Measurements from ENCODE around the gene DEPDC4. TPM values are rescaled to one million over a fixed set of nuclear protein-coding genes. Genes with fewer than 3 reads are reported as not detected.
A peak's percentile ranks its signal among the peaks of the same experiment; 100 is the strongest.
"Not testable (repeated sequence)": the region's sequence is repeated elsewhere in the genome, so short reads cannot be mapped to it uniquely, and the experiment has no call there.

The DEPDC4 gene
- total and polyA plus RNA-seq, 2 of the 13 experiments (the other 11 are each of a cell fraction or from before 2014, with no cell fraction given), result 2.2 to 5.7 TPM

DNA sequence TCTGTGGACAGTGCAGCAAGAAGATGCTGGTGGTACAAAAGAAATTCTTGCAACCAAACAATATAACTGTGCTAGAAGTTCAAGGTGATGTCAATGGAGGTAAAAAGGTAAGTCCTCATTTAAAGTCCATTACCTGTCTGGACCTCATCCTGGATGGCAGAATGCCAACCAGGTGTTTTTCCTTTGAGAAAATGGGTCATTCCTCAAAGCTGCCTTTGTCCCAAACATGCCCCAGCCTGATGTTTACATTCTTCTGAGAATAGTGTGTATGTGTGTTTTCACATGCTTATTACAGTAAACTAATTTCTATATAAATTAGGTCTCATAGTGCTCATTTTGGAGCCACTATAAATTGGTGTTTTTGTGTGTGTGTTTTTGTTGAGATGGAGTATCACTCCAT lies 41.4 kb downstream of the DEPDC4 start (continued):
- no peak for TF ChIP-seq TCF12 (IDR thresholded peaks at IDR 0.05)
- TF ChIP-seq TCF12 (CRISPR knock-in tag; IDR thresholded peaks at IDR 0.05), result no peak
- TF ChIP-seq, protein P1, sequence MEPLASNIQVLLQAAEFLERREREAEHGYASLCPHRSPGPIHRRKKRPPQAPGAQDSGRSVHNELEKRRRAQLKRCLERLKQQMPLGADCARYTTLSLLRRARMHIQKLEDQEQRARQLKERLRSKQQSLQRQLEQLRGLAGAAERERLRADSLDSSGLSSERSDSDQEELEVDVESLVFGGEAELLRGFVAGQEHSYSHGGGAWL (CRISPR knock-in tag; IDR thresholded peaks at IDR 0.05), result no peak
- TF ChIP-seq, protein P2, sequence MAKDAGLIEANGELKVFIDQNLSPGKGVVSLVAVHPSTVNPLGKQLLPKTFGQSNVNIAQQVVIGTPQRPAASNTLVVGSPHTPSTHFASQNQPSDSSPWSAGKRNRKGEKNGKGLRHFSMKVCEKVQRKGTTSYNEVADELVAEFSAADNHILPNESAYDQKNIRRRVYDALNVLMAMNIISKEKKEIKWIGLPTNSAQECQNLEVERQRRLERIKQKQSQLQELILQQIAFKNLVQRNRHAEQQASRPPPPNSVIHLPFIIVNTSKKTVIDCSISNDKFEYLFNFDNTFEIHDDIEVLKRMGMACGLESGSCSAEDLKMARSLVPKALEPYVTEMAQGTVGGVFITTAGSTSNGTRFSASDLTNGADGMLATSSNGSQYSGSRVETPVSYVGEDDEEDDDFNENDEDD (CRISPR knock-in tag; IDR thresholded peaks at IDR 0.05; ENCODE audit: borderline replicate concordance), result no peak
- TF ChIP-seq ZNF235 (CRISPR knock-in tag; IDR thresholded peaks at IDR 0.05; ENCODE audit: borderline replicate concordance), result no peak
- TF ChIP-seq SIN3A (IDR thresholded peaks at IDR 0.05; ENCODE audit: borderline replicate concordance, low read depth, low read length), result no peak

DNA sequence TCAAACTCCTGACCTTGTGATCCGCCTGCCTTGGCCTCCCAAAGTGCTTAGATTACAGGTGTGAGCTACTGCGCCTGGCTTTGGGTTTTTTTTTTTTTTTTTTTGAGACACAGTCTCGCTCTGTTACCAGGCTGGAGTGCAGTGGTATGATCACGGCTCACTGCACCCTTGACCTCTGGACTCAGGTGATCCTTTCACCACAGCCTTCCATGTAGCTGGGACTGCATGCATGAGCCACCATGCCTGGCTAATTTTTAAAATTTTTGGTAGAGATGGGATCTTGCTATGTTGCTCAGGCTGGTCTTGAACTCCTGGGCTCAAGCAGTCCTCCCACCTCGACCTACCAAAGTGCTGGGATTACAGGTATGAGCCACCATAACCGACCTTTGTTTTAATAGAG lies 44.7 kb downstream of the DEPDC4 start:
- Histone ChIP-seq H3K27ac (ENCODE audit: extremely low read length, insufficient read depth, low read length) (peak overlapping the region; percentile 21), H3K36me3 (replicated peaks in 1 of 2; ENCODE audit: control insufficient read depth in 1 of 2, insufficient read depth in 2 of 2, low read length in 2 of 2) (peaks cover 0 to 32% of the 10 kb centered on the region in 2 experiments; a peak in 3 of 5 replicates), H3K4me1 (ENCODE audit: insufficient read depth, low read length) (peaks cover 26% of the 10 kb centered on the region)
- H3K9me3 ChIP-seq (ENCODE audit: low read length); H3K9ac ChIP-seq (ENCODE audit: insufficient read depth, low read depth, low read length); H3K4me3 ChIP-seq (replicated peaks in 1 of 3; ENCODE audit: insufficient read depth in 1 of 3, low read depth in 2 of 3, low read length in 3 of 3); H2AFZ ChIP-seq (ENCODE audit: low read length); in situ Hi-C loops (cut with HindIII; ENCODE audit: extremely low pct_ligation_motif_present, low pct_unique_long_range_greater_than_20kb); intact Hi-C loops (cut with micrococcal nuclease; ENCODE audit: unreplicated experiment); CTCF ChIA-PET (ENCODE audit: low intra/inter-chr PET ratio, low total read pairs); H3K79me2 ChIP-seq (ENCODE audit: insufficient read depth, low read length); BruUV-seq (replicated peaks); DNase-seq (ENCODE audit: low spot score); H3K4me2 ChIP-seq (ENCODE audit: low read depth, low read length); H4K20me1 ChIP-seq (ENCODE audit: insufficient read depth, low read length); POLR2A ChIA-PET; FAIRE-seq; H3K27me3 ChIP-seq (ENCODE audit: control insufficient read depth in 1 of 2, insufficient read depth in 2 of 2, low read length in 2 of 2): not testable (repeated sequence)
- TF ChIP-seq, protein P3, sequence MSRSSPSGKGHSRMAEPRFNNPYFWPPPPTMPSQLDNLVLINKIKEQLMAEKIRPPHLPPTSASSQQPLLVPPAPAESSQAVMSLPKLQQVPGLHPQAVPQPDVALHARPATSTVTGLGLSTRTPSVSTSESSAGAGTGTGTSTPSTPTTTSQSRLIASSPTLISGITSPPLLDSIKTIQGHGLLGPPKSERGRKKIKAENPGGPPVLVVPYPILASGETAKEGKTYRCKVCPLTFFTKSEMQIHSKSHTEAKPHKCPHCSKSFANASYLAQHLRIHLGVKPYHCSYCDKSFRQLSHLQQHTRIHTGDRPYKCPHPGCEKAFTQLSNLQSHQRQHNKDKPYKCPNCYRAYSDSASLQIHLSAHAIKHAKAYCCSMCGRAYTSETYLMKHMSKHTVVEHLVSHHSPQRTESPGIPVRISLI (CRISPR knock-in tag; IDR thresholded peaks at IDR 0.05; ENCODE audit: borderline replicate concordance), result peak; percentile 57; the same call in 1 of the 2 replicates
- TF ChIP-seq ZNF121 (CRISPR knock-in tag; IDR thresholded peaks at IDR 0.05) (peak; percentile 77), SALL1 (CRISPR knock-in tag; IDR thresholded peaks at IDR 0.05) (0 out of 2 replicates have a peak, but pooled peaks have one; percentile 11)
- 63% methylated on average over 6 of the region's 6 CpGs for WGBS (ENCODE audit: low lambda C conversion rate)
- peak; percentile 86 for ATAC-seq
